ENCODE measurements around the gene SRD5A1.

Gene SRD5A1

DNA sequence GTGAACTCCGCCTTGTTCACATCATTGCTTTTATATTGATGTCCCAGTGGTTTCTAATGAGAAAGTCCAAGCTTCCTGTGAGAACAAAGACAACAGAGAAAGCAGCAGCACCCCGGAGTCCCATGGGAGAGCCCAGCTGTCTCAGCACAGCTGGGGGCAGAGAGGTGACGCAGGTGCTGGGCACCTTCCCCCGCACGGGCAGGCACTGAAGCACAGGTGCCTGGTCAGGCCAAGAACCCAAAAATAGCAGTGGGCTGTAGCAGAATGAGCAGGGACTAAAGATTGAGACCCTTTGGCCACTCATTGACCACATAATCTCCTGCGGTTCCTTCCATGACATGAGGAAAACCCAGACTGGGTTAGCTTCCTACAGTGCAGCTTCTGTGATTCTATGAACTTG lies 18.8 kb downstream of the SRD5A1 start:
- no peak for DNase-seq (ENCODE audit: low read depth in 1 of 2, low spot score in 1 of 2)
- TF ChIP-seq GABPA (IDR thresholded peaks at IDR 0.05; ENCODE audit: low read depth) = no peak
- TF ChIP-seq, protein P1, sequence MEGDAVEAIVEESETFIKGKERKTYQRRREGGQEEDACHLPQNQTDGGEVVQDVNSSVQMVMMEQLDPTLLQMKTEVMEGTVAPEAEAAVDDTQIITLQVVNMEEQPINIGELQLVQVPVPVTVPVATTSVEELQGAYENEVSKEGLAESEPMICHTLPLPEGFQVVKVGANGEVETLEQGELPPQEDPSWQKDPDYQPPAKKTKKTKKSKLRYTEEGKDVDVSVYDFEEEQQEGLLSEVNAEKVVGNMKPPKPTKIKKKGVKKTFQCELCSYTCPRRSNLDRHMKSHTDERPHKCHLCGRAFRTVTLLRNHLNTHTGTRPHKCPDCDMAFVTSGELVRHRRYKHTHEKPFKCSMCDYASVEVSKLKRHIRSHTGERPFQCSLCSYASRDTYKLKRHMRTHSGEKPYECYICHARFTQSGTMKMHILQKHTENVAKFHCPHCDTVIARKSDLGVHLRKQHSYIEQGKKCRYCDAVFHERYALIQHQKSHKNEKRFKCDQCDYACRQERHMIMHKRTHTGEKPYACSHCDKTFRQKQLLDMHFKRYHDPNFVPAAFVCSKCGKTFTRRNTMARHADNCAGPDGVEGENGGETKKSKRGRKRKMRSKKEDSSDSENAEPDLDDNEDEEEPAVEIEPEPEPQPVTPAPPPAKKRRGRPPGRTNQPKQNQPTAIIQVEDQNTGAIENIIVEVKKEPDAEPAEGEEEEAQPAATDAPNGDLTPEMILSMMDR (IDR thresholded peaks at IDR 0.05; ENCODE audit: insufficient read depth, low read length) = no peak
- TF ChIP-seq, protein P2, sequence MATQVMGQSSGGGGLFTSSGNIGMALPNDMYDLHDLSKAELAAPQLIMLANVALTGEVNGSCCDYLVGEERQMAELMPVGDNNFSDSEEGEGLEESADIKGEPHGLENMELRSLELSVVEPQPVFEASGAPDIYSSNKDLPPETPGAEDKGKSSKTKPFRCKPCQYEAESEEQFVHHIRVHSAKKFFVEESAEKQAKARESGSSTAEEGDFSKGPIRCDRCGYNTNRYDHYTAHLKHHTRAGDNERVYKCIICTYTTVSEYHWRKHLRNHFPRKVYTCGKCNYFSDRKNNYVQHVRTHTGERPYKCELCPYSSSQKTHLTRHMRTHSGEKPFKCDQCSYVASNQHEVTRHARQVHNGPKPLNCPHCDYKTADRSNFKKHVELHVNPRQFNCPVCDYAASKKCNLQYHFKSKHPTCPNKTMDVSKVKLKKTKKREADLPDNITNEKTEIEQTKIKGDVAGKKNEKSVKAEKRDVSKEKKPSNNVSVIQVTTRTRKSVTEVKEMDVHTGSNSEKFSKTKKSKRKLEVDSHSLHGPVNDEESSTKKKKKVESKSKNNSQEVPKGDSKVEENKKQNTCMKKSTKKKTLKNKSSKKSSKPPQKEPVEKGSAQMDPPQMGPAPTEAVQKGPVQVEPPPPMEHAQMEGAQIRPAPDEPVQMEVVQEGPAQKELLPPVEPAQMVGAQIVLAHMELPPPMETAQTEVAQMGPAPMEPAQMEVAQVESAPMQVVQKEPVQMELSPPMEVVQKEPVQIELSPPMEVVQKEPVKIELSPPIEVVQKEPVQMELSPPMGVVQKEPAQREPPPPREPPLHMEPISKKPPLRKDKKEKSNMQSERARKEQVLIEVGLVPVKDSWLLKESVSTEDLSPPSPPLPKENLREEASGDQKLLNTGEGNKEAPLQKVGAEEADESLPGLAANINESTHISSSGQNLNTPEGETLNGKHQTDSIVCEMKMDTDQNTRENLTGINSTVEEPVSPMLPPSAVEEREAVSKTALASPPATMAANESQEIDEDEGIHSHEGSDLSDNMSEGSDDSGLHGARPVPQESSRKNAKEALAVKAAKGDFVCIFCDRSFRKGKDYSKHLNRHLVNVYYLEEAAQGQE (IDR thresholded peaks at IDR 0.05; ENCODE audit: insufficient replicate concordance, low read depth) = no peak
- TF ChIP-seq POLR2AphosphoS5 (IDR thresholded peaks at IDR 0.05; ENCODE audit: low read depth) = no peak
- no peak for TF ChIP-seq SPI1 (IDR thresholded peaks at IDR 0.05; ENCODE audit: borderline replicate concordance, low read depth)
- no peak overlapping the region for H3K27ac ChIP-seq (replicated peaks)
- H3K4me3 ChIP-seq (replicated peaks; ENCODE audit: insufficient read depth, low read length) = no peak overlapping the region
- H3K27me3 ChIP-seq (ENCODE audit: insufficient read depth, poor library complexity, severe bottlenecking) = no peaks in the 10 kb centered on the region

DNA sequence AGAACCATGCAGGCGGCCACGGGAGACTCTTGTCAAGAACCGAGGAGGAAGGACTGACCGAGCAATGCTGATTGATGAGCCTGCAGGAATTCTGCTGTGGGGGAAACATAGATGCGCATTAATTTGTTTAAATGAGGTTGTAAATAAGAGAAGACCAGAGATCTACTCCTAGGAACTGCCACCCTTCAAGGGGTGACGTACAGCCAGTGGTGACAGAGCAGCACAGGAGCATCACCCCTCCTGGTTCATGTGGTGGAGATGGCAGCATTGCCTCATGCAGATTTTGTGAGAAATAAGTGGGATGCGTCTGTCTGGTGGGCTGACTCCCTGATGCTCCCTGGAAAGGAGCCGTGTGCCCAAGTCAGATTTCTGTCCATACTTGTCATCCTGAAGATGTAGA lies 22.2 kb downstream of the SRD5A1 start:
- Histone ChIP-seq H3K4me3 (replicated peaks; ENCODE audit: insufficient read depth, low read length) (no peak overlapping the region), H3K27ac (replicated peaks) (no peak overlapping the region), H3K27me3 (ENCODE audit: insufficient read depth, poor library complexity, severe bottlenecking) (no peaks in the 10 kb centered on the region)
- no peak for DNase-seq (ENCODE audit: low read depth in 1 of 2, low spot score in 1 of 2)
- TF ChIP-seq POLR2AphosphoS5 (IDR thresholded peaks at IDR 0.05; ENCODE audit: low read depth) (no peak), GABPA (IDR thresholded peaks at IDR 0.05; ENCODE audit: low read depth) (no peak), SPI1 (IDR thresholded peaks at IDR 0.05; ENCODE audit: borderline replicate concordance, low read depth) (no peak)
- TF ChIP-seq, protein P1 (IDR thresholded peaks at IDR 0.05; ENCODE audit: insufficient read depth, low read length) = no peak
- TF ChIP-seq, protein P2 (IDR thresholded peaks at IDR 0.05; ENCODE audit: insufficient replicate concordance, low read depth) = no peak

DNA sequence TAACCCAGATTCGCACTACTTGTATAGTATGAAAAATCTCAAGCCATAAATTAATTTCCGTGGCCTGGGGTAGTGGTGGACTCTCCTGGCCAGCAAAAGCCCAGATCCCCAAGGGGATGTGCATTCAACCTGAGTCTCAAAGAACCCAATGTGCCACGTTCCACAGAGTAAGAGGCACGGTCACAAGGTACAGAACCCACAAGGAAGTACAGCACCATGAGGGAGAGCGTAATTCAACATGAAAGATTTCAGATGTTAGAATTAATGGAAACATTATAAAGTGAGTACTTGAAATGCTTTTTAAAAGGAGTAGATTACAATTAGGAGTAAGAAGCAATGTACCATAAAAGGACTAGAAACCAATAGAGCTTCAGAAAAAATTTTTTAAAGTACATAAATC lies 23.4 kb downstream of the SRD5A1 start:
- Histone ChIP-seq H3K4me3 (replicated peaks; ENCODE audit: insufficient read depth, low read length) (no peak overlapping the region), H3K27me3 (ENCODE audit: insufficient read depth, poor library complexity, severe bottlenecking) (no peaks in the 10 kb centered on the region), H3K27ac (replicated peaks) (no peak overlapping the region)
- DNase-seq (ENCODE audit: low read depth in 1 of 2, low spot score in 1 of 2) = no peak
- no peak for TF ChIP-seq SPI1 (IDR thresholded peaks at IDR 0.05; ENCODE audit: borderline replicate concordance, low read depth)

DNA sequence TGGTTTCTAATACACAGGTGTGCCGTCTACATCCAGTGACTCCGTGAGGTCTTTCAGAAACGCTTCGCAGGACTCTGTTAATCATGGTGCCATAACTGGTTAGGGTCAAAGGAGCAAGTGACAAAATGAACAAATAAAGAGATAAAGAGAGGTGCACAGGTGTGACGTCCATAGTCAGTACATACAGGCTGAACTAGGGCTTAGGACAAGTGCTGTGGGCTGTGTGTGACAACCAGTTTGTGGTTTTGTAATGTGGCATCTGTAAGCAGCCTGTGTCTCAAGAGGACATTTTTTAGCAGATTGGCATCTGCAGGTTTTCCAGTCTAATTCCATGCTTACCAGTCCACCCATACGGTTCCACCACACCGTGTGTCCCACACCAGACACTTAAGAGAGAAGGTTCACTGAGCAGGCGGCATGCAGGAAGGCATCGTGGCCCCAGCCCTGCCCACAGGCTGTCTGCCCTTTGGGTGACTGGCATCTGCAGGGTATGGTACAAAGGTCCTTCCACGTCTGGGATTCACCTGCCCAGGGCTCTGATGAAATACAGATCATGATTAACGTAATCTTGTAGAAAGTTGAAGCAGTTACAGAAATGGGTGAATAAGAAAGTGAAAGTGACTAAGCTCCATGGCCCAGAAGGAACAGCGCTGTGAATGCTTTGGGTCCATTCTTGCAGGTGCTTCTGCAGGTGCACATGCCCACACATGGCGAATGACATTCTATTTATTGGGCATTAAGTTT lies 26.9 kb downstream of the SRD5A1 start:
- Histone ChIP-seq H3K27me3 (ENCODE audit: insufficient read depth, poor library complexity, severe bottlenecking) (no peaks in the 10 kb centered on the region), H3K4me3 (replicated peaks; ENCODE audit: insufficient read depth, low read length) (no peak overlapping the region), H3K27ac (replicated peaks) (no peak overlapping the region)
- TF ChIP-seq, protein P1 (IDR thresholded peaks at IDR 0.05; ENCODE audit: insufficient read depth, low read length) = no peak
- TF ChIP-seq, protein P2 (IDR thresholded peaks at IDR 0.05; ENCODE audit: insufficient replicate concordance, low read depth) = no peak
- TF ChIP-seq SPI1 (IDR thresholded peaks at IDR 0.05; ENCODE audit: borderline replicate concordance, low read depth) = no peak
- no peak for DNase-seq (ENCODE audit: low read depth in 1 of 2, low spot score in 1 of 2)

All from HL-60 (cell line).